Liver (tissue), 9 donors: Measurements from ENCODE around the gene WWOX. TPM values are rescaled to one million over a fixed set of nuclear protein-coding genes. Genes with fewer than 3 reads are reported as not detected.

Source experiments
- DNase-seq: peaks from one replicate; pipeline ENCODE4 v3.0.0-alpha.2; 2017; ENCODE audit warnings: low spot score
- H3K27ac ChIP-seq, 2 donors: one replicate each; pipeline ENCODE4 v1.7.0; 2013; ENCODE audit warnings: inconsistent platforms in 2 of 2, low read length in 2 of 2, control low read depth in 1 of 2, low read depth in 1 of 2, mild to moderate bottlenecking in 1 of 2
- H3K27me3 ChIP-seq, 4 donors: one replicate each; pipeline versions ENCODE4 v1.6.1 to v1.7.0; 2013; ENCODE audit warnings: low read length in 3 of 4, inconsistent platforms in 1 of 4, mild to moderate bottlenecking in 1 of 4, moderate library complexity in 1 of 4; ENCODE audit not compliant: control insufficient read depth in 4 of 4, insufficient read depth in 4 of 4
- H3K36me3 ChIP-seq, 4 donors: one replicate each; pipeline versions ENCODE4 v1.6.1 to v1.7.0; 2013; ENCODE audit warnings: low read length in 3 of 4, mild to moderate bottlenecking in 3 of 4, low read depth in 1 of 4, moderate library complexity in 1 of 4; ENCODE audit not compliant: control insufficient read depth in 4 of 4, insufficient read depth in 3 of 4
- H3K4me1 ChIP-seq, 4 donors: one replicate each; pipeline versions ENCODE4 v1.6.1 to v1.7.0; 2013; ENCODE audit warnings: low read length in 3 of 4, mild to moderate bottlenecking in 3 of 4, moderate library complexity in 1 of 4; ENCODE audit not compliant: control insufficient read depth in 4 of 4, insufficient read depth in 4 of 4
- H3K4me3 ChIP-seq, 3 donors: one replicate each; pipeline versions ENCODE4 v1.6.1 to v1.7.0; 2013; ENCODE audit warnings: low read length in 3 of 3, control low read depth in 1 of 3, low read depth in 1 of 3, mild to moderate bottlenecking in 1 of 3
- H3K9ac ChIP-seq, 2 donors: one replicate each; pipeline ENCODE4 v1.7.0; 2013; ENCODE audit warnings: low read length in 2 of 2, mild to moderate bottlenecking in 2 of 2, moderate library complexity in 2 of 2, control low read depth in 1 of 2, low read depth in 1 of 2
- H3K9me3 ChIP-seq, 4 donors: one replicate each; pipeline versions ENCODE4 v1.6.1 to v1.7.0; 2013; ENCODE audit warnings: low read length in 3 of 4; ENCODE audit not compliant: control insufficient read depth in 4 of 4
- EGR1 ChIP-seq, 2 donors: IDR thresholded peaks; 2 replicates each; pipeline ENCODE4 v1.6.1; 2016 to 2018; ENCODE audit warnings: antibody characterized with exemption in 2 of 2, low read depth in 2 of 2
- FOXA1 ChIP-seq: IDR thresholded peaks from 2 replicates; pipeline ENCODE4 v1.6.1; 2016; ENCODE audit warnings: antibody characterized with exemption
- FOXA2 ChIP-seq: IDR thresholded peaks from 2 replicates; pipeline ENCODE4 v1.6.1; 2016; ENCODE audit warnings: antibody characterized with exemption
- GABPA ChIP-seq, 2 donors: IDR thresholded peaks in 1 of 2; conservative IDR thresholded peaks in 1 of 2; 2 replicates each; pipeline ENCODE4 v1.6.1; 2016; ENCODE audit warnings: antibody characterized with exemption in 2 of 2, mild to moderate bottlenecking in 1 of 2, moderate library complexity in 1 of 2
- HNF4A ChIP-seq, 2 donors: conservative IDR thresholded peaks; 2 replicates each; pipeline ENCODE4 v1.6.1; 2016; ENCODE audit warnings: antibody characterized with exemption in 2 of 2, mild to moderate bottlenecking in 2 of 2
- HNF4G ChIP-seq: IDR thresholded peaks from 2 replicates; pipeline ENCODE4 v1.6.1; 2016; ENCODE audit warnings: antibody characterized with exemption
- JUND ChIP-seq, 2 donors: IDR thresholded peaks; 2 replicates each; pipeline ENCODE4 v1.6.1; 2016; ENCODE audit warnings: antibody characterized with exemption in 2 of 2
- NR2F2 ChIP-seq: IDR thresholded peaks from 2 replicates; pipeline ENCODE4 v1.6.1; 2016; ENCODE audit warnings: antibody characterized with exemption
- RAD21 ChIP-seq, 2 donors: IDR thresholded peaks; 2 replicates each; pipeline ENCODE4 v1.6.1; 2016; ENCODE audit warnings: antibody characterized with exemption in 2 of 2, mild to moderate bottlenecking in 2 of 2
- RXRA ChIP-seq, 2 donors: IDR thresholded peaks; 2 replicates each; pipeline ENCODE4 v1.6.1; 2017 to 2018; ENCODE audit warnings: antibody characterized with exemption in 2 of 2, mild to moderate bottlenecking in 1 of 2
- SP1 ChIP-seq: IDR thresholded peaks from 2 replicates; pipeline ENCODE4 v1.6.1; 2018; ENCODE audit warnings: antibody characterized with exemption, mild to moderate bottlenecking
- TAF1 ChIP-seq: conservative IDR thresholded peaks from 2 replicates; pipeline ENCODE4 v1.6.1; 2016; ENCODE audit warnings: antibody characterized with exemption, mild to moderate bottlenecking
- YY1 ChIP-seq: IDR thresholded peaks from 2 replicates; pipeline ENCODE4 v1.6.1; 2016; ENCODE audit warnings: antibody characterized with exemption, mild to moderate bottlenecking
- whole genome bisulfite sequencing: extraction: QIAGEN DNeasy Blood & Tissue Kit; methylation state at CpG from one replicate; pipeline ENCODE4 v1.1.7; 2013; 5-methylcytosine and 5-hydroxymethylcytosine counted together
- polyA plus RNA-seq, 2 donors: library from polyadenylated mRNA; stranded (reverse) in 1 of 2; unstranded in 1 of 2; fragments of 200-250 nt in 1 of 2; fragments of >200 nt in 1 of 2; fragmentation: Nextera tagmentation in 1 of 2; extraction: Ambion mirVana in 1 of 2; gene quantifications; one replicate each; pipeline versions ENCODE4 v1.2.1 to v1.2.3, GENCODE V29; 2013 to 2015
- total RNA-seq, 2 donors: library from RNA; depleted of rRNA; stranded (reverse); fragments of >200 nt; gene quantifications; one replicate each; pipeline ENCODE4 v1.2.3, GENCODE V29; 2014
- TF ChIP-seq, protein P1 (sequence below): IDR thresholded peaks from 2 replicates; pipeline ENCODE4 v1.6.1; 2016; ENCODE audit warnings: antibody characterized with exemption
- TF ChIP-seq, protein P2 (sequence below): IDR thresholded peaks from 2 replicates; pipeline ENCODE4 v1.6.1; 2016; ENCODE audit warnings: antibody characterized with exemption
- TF ChIP-seq, protein P3 (sequence below): IDR thresholded peaks from 2 replicates; pipeline ENCODE4 v1.6.1; 2016; ENCODE audit warnings: antibody characterized with exemption
- TF ChIP-seq, protein P4 (sequence below): fragments of 150-350 bp; IDR thresholded peaks from 2 replicates; pipeline ENCODE4 v1.5.1; 2017; ENCODE audit warnings: improper control_type of control experiment, low read depth, low read length; ENCODE audit not compliant: missing input control
- TF ChIP-seq, protein P5 (sequence below): IDR thresholded peaks from 2 replicates; pipeline ENCODE4 v1.6.1; 2016; ENCODE audit warnings: antibody characterized with exemption, mild to moderate bottlenecking
- donor health status: healthy.
- donor health status: healthy.
- donor health status: healthy.
- donor health status: healthy.
- donor health status: healthy.

WWOX gene
- total and polyA plus RNA-seq, 4 donors = 9.8 to 46.0 (median 15.3) TPM

DNA sequence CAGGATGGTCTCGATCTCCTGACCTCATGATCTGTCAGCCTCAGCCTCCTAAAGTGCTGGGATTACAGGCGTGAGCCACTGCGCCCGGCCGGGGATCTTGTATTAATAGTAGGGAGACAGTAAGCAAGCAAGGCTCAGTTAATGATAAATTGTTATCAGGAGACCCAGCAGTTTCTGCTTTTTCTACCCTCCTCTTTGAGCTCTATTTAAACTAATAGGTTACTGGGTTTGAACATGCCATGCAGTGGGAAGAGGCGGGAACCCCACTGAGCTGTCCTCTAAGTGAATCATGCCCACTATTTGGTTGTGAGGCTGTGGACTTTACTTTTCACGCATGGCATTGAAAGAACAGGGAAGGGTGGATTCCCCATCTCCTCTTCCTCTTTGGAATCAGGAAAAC is 223.9 kb downstream of the WWOX start:
- 90% methylated on average over 7 of the region's 7 CpGs for WGBS
- H3K4me1 ChIP-seq = no peaks in the 10 kb centered on the region
- no peaks in the 10 kb centered on the region for H3K36me3 ChIP-seq
- H3K27ac ChIP-seq = no peak overlapping the region
- no peak for DNase-seq
- H3K9ac ChIP-seq = no peak overlapping the region
- H3K9me3 ChIP-seq = no peaks in the 10 kb centered on the region
- H3K4me3 ChIP-seq = no peak overlapping the region
- TF ChIP-seq SP1 = peak; percentile 59
- TF ChIP-seq HNF4A (conservative IDR thresholded peaks at IDR 0.05) = peak in 1 of 2 donors; percentile 39
- TF ChIP-seq, protein P1, sequence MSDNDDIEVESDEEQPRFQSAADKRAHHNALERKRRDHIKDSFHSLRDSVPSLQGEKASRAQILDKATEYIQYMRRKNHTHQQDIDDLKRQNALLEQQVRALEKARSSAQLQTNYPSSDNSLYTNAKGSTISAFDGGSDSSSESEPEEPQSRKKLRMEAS = no peak
- peak in 1 of 2 donors; percentile 69 for TF ChIP-seq RXRA (IDR thresholded peaks at IDR 0.05)
- H3K27me3 ChIP-seq = no peaks in the 10 kb centered on the region

DNA sequence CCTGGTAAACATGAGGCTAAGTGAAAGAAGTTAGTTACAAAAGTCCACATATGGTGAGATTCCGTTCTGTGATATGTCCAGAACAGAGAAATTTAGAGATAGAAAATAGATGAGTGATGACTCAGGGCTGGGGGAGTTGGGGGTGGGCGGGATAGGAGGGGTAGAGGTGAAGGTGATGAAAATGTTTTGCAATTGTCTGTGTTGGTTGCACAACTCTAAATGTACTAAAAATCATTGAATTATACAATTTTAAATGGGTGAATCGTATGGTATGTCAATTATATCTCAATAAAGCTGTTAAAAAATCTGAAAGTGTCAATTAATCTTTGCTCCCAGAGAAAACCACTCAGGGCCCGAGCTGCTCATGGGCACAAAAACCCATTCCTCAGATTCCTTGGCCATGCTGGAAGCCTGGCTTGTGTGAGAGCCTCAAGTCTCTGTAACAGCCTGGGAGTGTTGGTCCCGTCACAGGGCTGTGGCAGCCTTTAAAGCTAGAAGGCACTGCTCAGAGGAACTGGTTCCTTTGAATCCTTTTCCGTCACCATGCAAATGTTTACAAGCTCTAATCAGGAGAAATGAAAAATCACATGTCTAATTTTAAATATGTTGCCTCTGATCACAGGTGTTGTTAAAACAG is 225.3 kb downstream of the WWOX start:
- 90% methylated on average over 6 of the region's 6 CpGs for WGBS
- Histone ChIP-seq H3K27ac (no peak overlapping the region), H3K4me3 (no peak overlapping the region), H3K4me1 (no peaks in the 10 kb centered on the region), H3K9me3 (no peaks in the 10 kb centered on the region), H3K9ac (no peak overlapping the region), H3K36me3 (no peaks in the 10 kb centered on the region), H3K27me3 (no peaks in the 10 kb centered on the region)
- TF ChIP-seq SP1 (no peak), JUND (IDR thresholded peaks at IDR 0.05) (no peak), FOXA1 (no peak), GABPA (IDR thresholded peaks at IDR 0.05 in 1 of 2, conservative IDR thresholded peaks at IDR 0.05 in 1 of 2) (no peak), EGR1 (IDR thresholded peaks at IDR 0.05; ENCODE audit: low read depth in 2 of 2) (no peak), NR2F2 (no peak), HNF4G (no peak), YY1 (no peak), RAD21 (IDR thresholded peaks at IDR 0.05) (no peak), FOXA2 (no peak), TAF1 (no peak), HNF4A (conservative IDR thresholded peaks at IDR 0.05) (no peak), RXRA (IDR thresholded peaks at IDR 0.05) (no peak)
- TF ChIP-seq, protein P2, sequence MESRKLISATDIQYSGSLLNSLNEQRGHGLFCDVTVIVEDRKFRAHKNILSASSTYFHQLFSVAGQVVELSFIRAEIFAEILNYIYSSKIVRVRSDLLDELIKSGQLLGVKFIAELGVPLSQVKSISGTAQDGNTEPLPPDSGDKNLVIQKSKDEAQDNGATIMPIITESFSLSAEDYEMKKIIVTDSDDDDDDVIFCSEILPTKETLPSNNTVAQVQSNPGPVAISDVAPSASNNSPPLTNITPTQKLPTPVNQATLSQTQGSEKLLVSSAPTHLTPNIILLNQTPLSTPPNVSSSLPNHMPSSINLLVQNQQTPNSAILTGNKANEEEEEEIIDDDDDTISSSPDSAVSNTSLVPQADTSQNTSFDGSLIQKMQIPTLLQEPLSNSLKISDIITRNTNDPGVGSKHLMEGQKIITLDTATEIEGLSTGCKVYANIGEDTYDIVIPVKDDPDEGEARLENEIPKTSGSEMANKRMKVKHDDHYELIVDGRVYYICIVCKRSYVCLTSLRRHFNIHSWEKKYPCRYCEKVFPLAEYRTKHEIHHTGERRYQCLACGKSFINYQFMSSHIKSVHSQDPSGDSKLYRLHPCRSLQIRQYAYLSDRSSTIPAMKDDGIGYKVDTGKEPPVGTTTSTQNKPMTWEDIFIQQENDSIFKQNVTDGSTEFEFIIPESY = no peak
- TF ChIP-seq, protein P3, sequence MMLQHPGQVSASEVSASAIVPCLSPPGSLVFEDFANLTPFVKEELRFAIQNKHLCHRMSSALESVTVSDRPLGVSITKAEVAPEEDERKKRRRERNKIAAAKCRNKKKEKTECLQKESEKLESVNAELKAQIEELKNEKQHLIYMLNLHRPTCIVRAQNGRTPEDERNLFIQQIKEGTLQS = no peak
- TF ChIP-seq, protein P4, sequence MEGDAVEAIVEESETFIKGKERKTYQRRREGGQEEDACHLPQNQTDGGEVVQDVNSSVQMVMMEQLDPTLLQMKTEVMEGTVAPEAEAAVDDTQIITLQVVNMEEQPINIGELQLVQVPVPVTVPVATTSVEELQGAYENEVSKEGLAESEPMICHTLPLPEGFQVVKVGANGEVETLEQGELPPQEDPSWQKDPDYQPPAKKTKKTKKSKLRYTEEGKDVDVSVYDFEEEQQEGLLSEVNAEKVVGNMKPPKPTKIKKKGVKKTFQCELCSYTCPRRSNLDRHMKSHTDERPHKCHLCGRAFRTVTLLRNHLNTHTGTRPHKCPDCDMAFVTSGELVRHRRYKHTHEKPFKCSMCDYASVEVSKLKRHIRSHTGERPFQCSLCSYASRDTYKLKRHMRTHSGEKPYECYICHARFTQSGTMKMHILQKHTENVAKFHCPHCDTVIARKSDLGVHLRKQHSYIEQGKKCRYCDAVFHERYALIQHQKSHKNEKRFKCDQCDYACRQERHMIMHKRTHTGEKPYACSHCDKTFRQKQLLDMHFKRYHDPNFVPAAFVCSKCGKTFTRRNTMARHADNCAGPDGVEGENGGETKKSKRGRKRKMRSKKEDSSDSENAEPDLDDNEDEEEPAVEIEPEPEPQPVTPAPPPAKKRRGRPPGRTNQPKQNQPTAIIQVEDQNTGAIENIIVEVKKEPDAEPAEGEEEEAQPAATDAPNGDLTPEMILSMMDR = no peak
- TF ChIP-seq, protein P5, sequence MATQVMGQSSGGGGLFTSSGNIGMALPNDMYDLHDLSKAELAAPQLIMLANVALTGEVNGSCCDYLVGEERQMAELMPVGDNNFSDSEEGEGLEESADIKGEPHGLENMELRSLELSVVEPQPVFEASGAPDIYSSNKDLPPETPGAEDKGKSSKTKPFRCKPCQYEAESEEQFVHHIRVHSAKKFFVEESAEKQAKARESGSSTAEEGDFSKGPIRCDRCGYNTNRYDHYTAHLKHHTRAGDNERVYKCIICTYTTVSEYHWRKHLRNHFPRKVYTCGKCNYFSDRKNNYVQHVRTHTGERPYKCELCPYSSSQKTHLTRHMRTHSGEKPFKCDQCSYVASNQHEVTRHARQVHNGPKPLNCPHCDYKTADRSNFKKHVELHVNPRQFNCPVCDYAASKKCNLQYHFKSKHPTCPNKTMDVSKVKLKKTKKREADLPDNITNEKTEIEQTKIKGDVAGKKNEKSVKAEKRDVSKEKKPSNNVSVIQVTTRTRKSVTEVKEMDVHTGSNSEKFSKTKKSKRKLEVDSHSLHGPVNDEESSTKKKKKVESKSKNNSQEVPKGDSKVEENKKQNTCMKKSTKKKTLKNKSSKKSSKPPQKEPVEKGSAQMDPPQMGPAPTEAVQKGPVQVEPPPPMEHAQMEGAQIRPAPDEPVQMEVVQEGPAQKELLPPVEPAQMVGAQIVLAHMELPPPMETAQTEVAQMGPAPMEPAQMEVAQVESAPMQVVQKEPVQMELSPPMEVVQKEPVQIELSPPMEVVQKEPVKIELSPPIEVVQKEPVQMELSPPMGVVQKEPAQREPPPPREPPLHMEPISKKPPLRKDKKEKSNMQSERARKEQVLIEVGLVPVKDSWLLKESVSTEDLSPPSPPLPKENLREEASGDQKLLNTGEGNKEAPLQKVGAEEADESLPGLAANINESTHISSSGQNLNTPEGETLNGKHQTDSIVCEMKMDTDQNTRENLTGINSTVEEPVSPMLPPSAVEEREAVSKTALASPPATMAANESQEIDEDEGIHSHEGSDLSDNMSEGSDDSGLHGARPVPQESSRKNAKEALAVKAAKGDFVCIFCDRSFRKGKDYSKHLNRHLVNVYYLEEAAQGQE = no peak
- TF ChIP-seq, protein P1 = no peak
- no peak for DNase-seq
